Body of pancreas (tissue), 4 donors: ENCODE results near the gene PPEF1. TPM values are rescaled to one million over a fixed set of nuclear protein-coding genes. Genes with fewer than 3 reads are reported as not detected.

Experiments
- ATAC-seq: fragments of 150-250 bp; one replicate; pipeline ENCODE4 v1.9.1; 2016
- DNase-seq, 4 donors: peaks; one replicate each; pipeline ENCODE4 v3.0.0-alpha.2; 2019
- H3K27ac ChIP-seq, 4 donors: fragments of 200-600 bp; sonication (generic); 1 replicate in 3 of 4; 2 replicates in 1 of 4; pipeline versions ENCODE4 v1.5.1 to v1.6.1; 2016 to 2019; ENCODE audit warnings: mild to moderate bottlenecking in 1 of 4, mixed read lengths in 1 of 4, moderate library complexity in 1 of 4
- H3K27me3 ChIP-seq, 2 donors: fragments of 200-600 bp; sonication (generic); one replicate each; pipeline ENCODE4 v1.6.0; 2016; ENCODE audit warnings: mild to moderate bottlenecking in 1 of 2
- H3K36me3 ChIP-seq, 2 donors: fragments of 200-600 bp; sonication (generic); replicated peaks in 1 of 2; 2 replicates each; pipeline ENCODE4 v1.5.1; 2016; ENCODE audit warnings: low read depth in 2 of 2; ENCODE audit not compliant: insufficient read depth in 1 of 2
- H3K4me1 ChIP-seq: fragments of 200-600 bp; sonication (generic); one replicate; pipeline ENCODE4 v1.6.0; 2016
- H3K4me3 ChIP-seq, 2 donors: fragments of 200-600 bp; sonication (generic); 1 replicate in 1 of 2; 2 replicates in 1 of 2; pipeline ENCODE4 v1.5.1; 2016 to 2019
- H3K9me3 ChIP-seq, 3 donors: fragments of 200-600 bp; sonication (generic); 1 replicate in 2 of 3; 2 replicates in 1 of 3; pipeline ENCODE4 v1.5.1; 2016
- CTCF ChIP-seq, 7 experiments: fragments of 450-650 bp in 4 of 7; fragments of 200-600 bp in 3 of 7; sonication (generic) in 3 of 7; IDR thresholded peaks; one replicate each; pipeline ENCODE4 v1.5.1; 2016 to 2019; ENCODE audit warnings: antibody characterized with exemption in 7 of 7
- POLR2A ChIP-seq, 3 donors: fragments of 450-650 bp; IDR thresholded peaks; one replicate each; pipeline ENCODE4 v1.6.1; 2016; ENCODE audit warnings: antibody characterized with exemption in 3 of 3, mild to moderate bottlenecking in 2 of 3
- WGBS, 2 donors: methylation state at CpG; one replicate each; pipeline ENCODE4 v1.1.5; 2017; 5-methylcytosine and 5-hydroxymethylcytosine counted together
- intact Hi-C: fragments of 100-400 bp; cut with DNase I; formaldehyde crosslinking; loops from one replicate; pipeline ENCODE4 v1.15.1; 2023
- total RNA-seq, 2 donors: library from RNA; depleted of rRNA; stranded (reverse); fragments of >200 nt; gene quantifications; one replicate each; pipeline ENCODE4 v1.1.0, GENCODE V29; 2016

The PPEF1 gene
- total RNA-seq, 2 donors from 2014 or later: 0.78 TPM; not detected in 1

- no peak for DNase-seq
- TF ChIP-seq POLR2A (IDR thresholded peaks at IDR 0.05): no peak
- TF ChIP-seq CTCF (IDR thresholded peaks at IDR 0.05): no peak
- H3K27me3 ChIP-seq: no peaks in the 10 kb centered on the region
- WGBS, 2 donors: 77 to 82% methylated on average over 10 to 17 of the region's 27 CpGs
- intact Hi-C loops: no loop called here
- H3K36me3 ChIP-seq: no peaks in the 10 kb centered on the region
- no peaks in the 10 kb centered on the region for H3K9me3 ChIP-seq
- no peak overlapping the region for H3K4me3 ChIP-seq
- H3K4me1 ChIP-seq: no peaks in the 10 kb centered on the region
- H3K27ac ChIP-seq: no peak overlapping the region
- no peak for ATAC-seq
Observed at GRCh38 chrX:18873189-18873791, 165.8 kb downstream of the PPEF1 start.

GRCh38 chrX:18873836-18874235 lies 166.4 kb downstream of the PPEF1 start:
- intact Hi-C loops: no loop called here
- 89 to 96% methylated on average over 9 to 11 of the region's 12 CpGs for WGBS, 2 donors
- no peaks in the 10 kb centered on the region for H3K4me1 ChIP-seq
- no peak overlapping the region for H3K27ac ChIP-seq
- H3K36me3 ChIP-seq: no peaks in the 10 kb centered on the region
- ATAC-seq (no peak), DNase-seq (no peak)
- H3K27me3 ChIP-seq: no peaks in the 10 kb centered on the region
- H3K9me3 ChIP-seq: no peaks in the 10 kb centered on the region
- H3K4me3 ChIP-seq: no peak overlapping the region
- TF ChIP-seq POLR2A (IDR thresholded peaks at IDR 0.05) (no peak), CTCF (IDR thresholded peaks at IDR 0.05) (no peak)

GRCh38 chrX:18874560-18875255 lies 167.3 kb downstream of the PPEF1 start:
- DNase-seq: no peak
- Histone ChIP-seq H3K4me3 (no peak overlapping the region), H3K9me3 (no peaks in the 10 kb centered on the region), H3K27me3 (no peaks in the 10 kb centered on the region), H3K4me1 (no peaks in the 10 kb centered on the region), H3K36me3 (no peaks in the 10 kb centered on the region), H3K27ac (no peak overlapping the region)
- no peak for TF ChIP-seq CTCF (IDR thresholded peaks at IDR 0.05)
- TF ChIP-seq POLR2A (IDR thresholded peaks at IDR 0.05): no peak
- 82 to 93% methylated on average over 6 to 8 of the region's 27 CpGs for WGBS, 2 donors
- intact Hi-C loops: no loop called here
- ATAC-seq: no peak

GRCh38 chrX:18875256-18875878 lies 167.9 kb downstream of the PPEF1 start:
- intact Hi-C loops: no loop called here
- TF ChIP-seq CTCF (IDR thresholded peaks at IDR 0.05): no peak
- TF ChIP-seq POLR2A (IDR thresholded peaks at IDR 0.05): no peak
- Histone ChIP-seq H3K36me3 (no peaks in the 10 kb centered on the region), H3K27ac (no peak overlapping the region), H3K27me3 (no peaks in the 10 kb centered on the region), H3K4me1 (no peaks in the 10 kb centered on the region), H3K4me3 (no peak overlapping the region), H3K9me3 (no peaks in the 10 kb centered on the region)
- DNase-seq: no peak
- WGBS, 2 donors: 65 to 66% methylated on average over 4 to 14 of the region's 15 CpGs
- no peak for ATAC-seq
